Glutamatergic neuron (in vitro differentiated cells): Measurements from ENCODE around the gene ZNF423. TPM values are rescaled to one million over a fixed set of nuclear protein-coding genes. Genes with fewer than 3 reads are reported as not detected.
A peak's percentile ranks its signal among the peaks of the same experiment; 100 is the strongest.

Source experiments
- DNase-seq: peaks from one replicate; pipeline ENCODE4 v3.0.0; 2022
- H3K27ac Mint-ChIP-seq: one replicate; pipeline ENCODE4 v1.8.0; 2020; ENCODE audit warnings: mild to moderate bottlenecking, mixed read lengths, inconsistent platforms; ENCODE audit not compliant: unreplicated experiment
- H3K27me3 Mint-ChIP-seq: one replicate; pipeline ENCODE4 v1.8.0; 2020; ENCODE audit warnings: mild to moderate bottlenecking, moderate library complexity, mixed read lengths, inconsistent platforms; ENCODE audit not compliant: unreplicated experiment
- H3K36me3 Mint-ChIP-seq: one replicate; pipeline ENCODE4 v1.8.0; 2020; ENCODE audit warnings: mild to moderate bottlenecking, mixed read lengths, inconsistent platforms; ENCODE audit not compliant: unreplicated experiment
- H3K4me1 Mint-ChIP-seq: one replicate; pipeline ENCODE4 v1.8.0; 2020; ENCODE audit warnings: mild to moderate bottlenecking, low read depth, mixed read lengths, inconsistent platforms; ENCODE audit not compliant: unreplicated experiment
- H3K4me3 Mint-ChIP-seq: one replicate; pipeline ENCODE4 v1.8.0; 2020; ENCODE audit warnings: mild to moderate bottlenecking, mixed read lengths, inconsistent platforms; ENCODE audit not compliant: unreplicated experiment
- H3K9me3 Mint-ChIP-seq: one replicate; pipeline ENCODE4 v1.8.0; 2020; ENCODE audit warnings: mild to moderate bottlenecking, moderate library complexity, mixed read lengths, inconsistent platforms; ENCODE audit not compliant: unreplicated experiment
- CTCF ChIP-seq: fragments of 200-600 bp; sonication (generic); IDR thresholded peaks from one replicate; pipeline ENCODE4 v1.5.0; 2021; ENCODE audit not compliant: partially characterized antibody, unreplicated experiment
- total RNA-seq: library from RNA; stranded (reverse); fragmentation: NEBNext Ultra II Directional; extraction: Animal tissue kit (Norgen Biotek cat#: 25700); gene quantifications from one replicate; pipeline ENCODE4 v1.2.1, GENCODE V29; 2021; ENCODE audit not compliant: unreplicated experiment

Gene ZNF423
- total RNA-seq, 1 donor from 2014 or later: 149 TPM

DNA sequence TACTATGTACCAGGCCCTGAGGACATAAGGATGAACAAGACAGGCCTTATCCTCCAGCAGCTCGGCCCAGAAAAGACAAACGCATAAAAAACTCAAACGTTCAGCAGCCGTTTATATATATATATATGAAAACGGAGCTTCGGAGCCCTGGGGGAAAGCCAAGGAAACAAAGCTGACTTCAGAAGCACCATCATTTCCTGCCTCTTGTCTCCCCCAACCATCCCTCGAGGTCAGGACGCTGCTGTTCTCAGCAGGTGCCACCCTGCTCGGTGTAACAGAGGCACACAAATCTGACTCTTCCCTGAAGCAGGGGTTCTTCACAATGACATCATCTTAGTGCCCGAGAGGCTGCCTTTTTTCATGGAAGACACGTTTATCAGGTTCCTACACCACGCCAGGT is 146.9 kb downstream of the ZNF423 start:
- peaks cover 11% of the 10 kb centered on the region for H3K27me3 Mint-ChIP-seq
- no peak for DNase-seq
- peaks cover 13% of the 10 kb centered on the region for H3K9me3 Mint-ChIP-seq
- no peak overlapping the region for H3K27ac Mint-ChIP-seq
- no peak for TF ChIP-seq CTCF
- H3K4me3 Mint-ChIP-seq: no peak overlapping the region
- H3K36me3 Mint-ChIP-seq: peaks cover 3% of the 10 kb centered on the region
- peaks cover 41% of the 10 kb centered on the region for H3K4me1 Mint-ChIP-seq

- no peak for TF ChIP-seq CTCF
- Mint-ChIP-seq H3K27me3 (peaks cover 11% of the 10 kb centered on the region), H3K9me3 (peaks cover 14% of the 10 kb centered on the region), H3K36me3 (peaks cover 3% of the 10 kb centered on the region), H3K4me3 (no peak overlapping the region), H3K27ac (peak overlapping the region; percentile 66), H3K4me1 (peaks cover 41% of the 10 kb centered on the region)
- DNase-seq: no peak
These were observed 147.4 kb downstream of the ZNF423 start for GRCh38 chr16:49708491-49708890.

- Mint-ChIP-seq H3K4me1 (peaks cover 38% of the 10 kb centered on the region), H3K27me3 (peaks cover 16% of the 10 kb centered on the region), H3K27ac (no peak overlapping the region), H3K9me3 (peaks cover 23% of the 10 kb centered on the region), H3K36me3 (no peaks in the 10 kb centered on the region), H3K4me3 (no peak overlapping the region)
- no peak for TF ChIP-seq CTCF
- DNase-seq: no peak
These were observed 149.1 kb downstream of the ZNF423 start for GRCh38 chr16:49706620-49707355.

GRCh38 chr16:49704586-49705155 is 151.2 kb downstream of the ZNF423 start:
- Mint-ChIP-seq H3K36me3 (no peaks in the 10 kb centered on the region), H3K4me3 (no peak overlapping the region), H3K27me3 (peaks cover 18% of the 10 kb centered on the region), H3K9me3 (peaks cover 29% of the 10 kb centered on the region), H3K27ac (no peak overlapping the region), H3K4me1 (peaks cover 45% of the 10 kb centered on the region)
- no peak for DNase-seq
- no peak for TF ChIP-seq CTCF

DNA sequence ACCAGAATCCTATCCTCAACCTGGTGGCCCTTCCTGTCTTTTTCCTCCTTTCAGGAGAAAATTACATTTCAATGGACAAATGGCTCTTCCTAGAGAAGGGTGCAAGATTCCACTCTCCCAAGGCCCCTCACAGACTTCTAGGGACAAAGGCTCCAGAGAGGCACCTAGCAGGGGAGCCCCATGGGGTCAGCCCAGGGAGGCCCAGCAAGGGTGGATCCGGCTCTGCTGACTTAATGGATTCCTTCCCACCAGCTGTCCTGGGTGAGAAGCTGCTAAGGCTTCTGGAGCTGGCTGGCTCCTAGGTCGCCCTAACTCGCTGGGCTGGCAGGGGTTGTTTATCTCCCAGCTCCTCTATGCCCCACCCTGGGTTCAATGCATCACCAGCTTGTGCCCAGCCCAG is 152.4 kb downstream of the ZNF423 start:
- Mint-ChIP-seq H3K27ac (peak overlapping the region; percentile 38), H3K9me3 (peaks cover 29% of the 10 kb centered on the region), H3K27me3 (peaks cover 21% of the 10 kb centered on the region), H3K4me1 (peaks cover 45% of the 10 kb centered on the region), H3K4me3 (peak overlapping the region; percentile 42), H3K36me3 (no peaks in the 10 kb centered on the region)
- no peak for TF ChIP-seq CTCF
- DNase-seq: no peak
